Fibroblast of villous mesenchyme (primary cell): ENCODE measurements around the gene NMRAL1. TPM values are rescaled to one million over a fixed set of nuclear protein-coding genes. Genes with fewer than 3 reads are reported as not detected.

ENCODE experiments used
- DNase-seq: peaks from one replicate; pipeline ENCODE4 v3.0.0-alpha.2; 2010; ENCODE audit warnings: low read depth
- H3K4me3 ChIP-seq: 2 replicates; pipeline ENCODE4 v1.5.1; 2011; ENCODE audit warnings: low read depth, mild to moderate bottlenecking, low read length
- CTCF ChIP-seq: IDR thresholded peaks from 2 replicates; pipeline ENCODE4 v1.5.1; 2012; ENCODE audit warnings: low read depth, mild to moderate bottlenecking, low read length; ENCODE audit not compliant: insufficient read depth
- total RNA-seq: library from RNA; depleted of rRNA; stranded (reverse); fragments of >200 nt; gene quantifications from 2 replicates; pipeline ENCODE4 v1.2.3, GENCODE V29; 2012

The NMRAL1 gene
- total RNA-seq, 1 donor, result 54.4 TPM

- DNase-seq, result no peak
- H3K4me3 ChIP-seq, result no peak overlapping the region
- no peak for TF ChIP-seq CTCF
Observed at GRCh38 chr16:4460936-4461249, 13.5 kb downstream of the NMRAL1 start.

- TF ChIP-seq CTCF, result no peak
- no peak overlapping the region for H3K4me3 ChIP-seq
- DNase-seq, result no peak
Observed at GRCh38 chr16:4455951-4456350, 18.5 kb downstream of the NMRAL1 start.

- TF ChIP-seq CTCF, result no peak
- no peak overlapping the region for H3K4me3 ChIP-seq
- no peak for DNase-seq
Observed at GRCh38 chr16:4455081-4455480, 19.3 kb downstream of the NMRAL1 start.

- no peak for TF ChIP-seq CTCF
- no peak for DNase-seq
- no peak overlapping the region for H3K4me3 ChIP-seq
Observed at GRCh38 chr16:4454623-4455022, 19.8 kb downstream of the NMRAL1 start.

GRCh38 chr16:4452674-4453073 lies 21.8 kb downstream of the NMRAL1 start:
- DNase-seq, result no peak
- TF ChIP-seq CTCF, result no peak
- no peak overlapping the region for H3K4me3 ChIP-seq

GRCh38 chr16:4450931-4451519 lies 23.4 kb downstream of the NMRAL1 start:
- no peak for TF ChIP-seq CTCF
- H3K4me3 ChIP-seq, result no peak overlapping the region
- DNase-seq, result peak; percentile 35

- no peak overlapping the region for H3K4me3 ChIP-seq
- no peak for DNase-seq
- TF ChIP-seq CTCF, result no peak
Observed at GRCh38 chr16:4450430-4450829, 24.0 kb downstream of the NMRAL1 start.
